WI38 (cell line): Measurements from ENCODE around the gene MYOCD.

Experiments used
- H3K4me3 ChIP-seq: 2 replicates; pipeline ENCODE4 v1.5.1; 2011; ENCODE audit warnings: low read depth, mild to moderate bottlenecking, control low read depth, low read length
- TF ChIP-seq, protein P1 (sequence below): IDR thresholded peaks from 2 replicates; pipeline ENCODE4 v1.5.1; 2012; ENCODE audit warnings: low read depth, mild to moderate bottlenecking, control low read depth, low read length

MYOCD gene

DNA sequence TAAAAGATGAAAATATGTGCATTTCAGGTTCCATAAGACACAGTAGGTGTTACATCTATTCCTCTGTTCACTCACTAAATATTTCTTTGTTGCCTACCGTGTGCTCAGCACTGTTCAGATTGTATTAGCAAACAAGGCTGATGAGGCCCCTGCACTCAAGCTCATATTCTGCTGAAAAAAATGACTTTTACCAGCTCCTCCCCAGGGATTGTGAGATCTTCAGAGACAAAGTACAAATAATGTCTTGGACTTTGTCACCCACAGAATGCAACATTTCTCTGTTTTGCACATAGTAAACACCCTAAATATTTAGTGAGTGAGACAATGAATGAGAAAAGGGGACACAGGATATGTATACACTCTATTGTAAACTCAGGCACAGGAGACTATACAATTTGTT lies 21.9 kb upstream of the MYOCD start:
- TF ChIP-seq, protein P1, sequence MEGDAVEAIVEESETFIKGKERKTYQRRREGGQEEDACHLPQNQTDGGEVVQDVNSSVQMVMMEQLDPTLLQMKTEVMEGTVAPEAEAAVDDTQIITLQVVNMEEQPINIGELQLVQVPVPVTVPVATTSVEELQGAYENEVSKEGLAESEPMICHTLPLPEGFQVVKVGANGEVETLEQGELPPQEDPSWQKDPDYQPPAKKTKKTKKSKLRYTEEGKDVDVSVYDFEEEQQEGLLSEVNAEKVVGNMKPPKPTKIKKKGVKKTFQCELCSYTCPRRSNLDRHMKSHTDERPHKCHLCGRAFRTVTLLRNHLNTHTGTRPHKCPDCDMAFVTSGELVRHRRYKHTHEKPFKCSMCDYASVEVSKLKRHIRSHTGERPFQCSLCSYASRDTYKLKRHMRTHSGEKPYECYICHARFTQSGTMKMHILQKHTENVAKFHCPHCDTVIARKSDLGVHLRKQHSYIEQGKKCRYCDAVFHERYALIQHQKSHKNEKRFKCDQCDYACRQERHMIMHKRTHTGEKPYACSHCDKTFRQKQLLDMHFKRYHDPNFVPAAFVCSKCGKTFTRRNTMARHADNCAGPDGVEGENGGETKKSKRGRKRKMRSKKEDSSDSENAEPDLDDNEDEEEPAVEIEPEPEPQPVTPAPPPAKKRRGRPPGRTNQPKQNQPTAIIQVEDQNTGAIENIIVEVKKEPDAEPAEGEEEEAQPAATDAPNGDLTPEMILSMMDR = no peak
- H3K4me3 ChIP-seq = no peak overlapping the region

DNA sequence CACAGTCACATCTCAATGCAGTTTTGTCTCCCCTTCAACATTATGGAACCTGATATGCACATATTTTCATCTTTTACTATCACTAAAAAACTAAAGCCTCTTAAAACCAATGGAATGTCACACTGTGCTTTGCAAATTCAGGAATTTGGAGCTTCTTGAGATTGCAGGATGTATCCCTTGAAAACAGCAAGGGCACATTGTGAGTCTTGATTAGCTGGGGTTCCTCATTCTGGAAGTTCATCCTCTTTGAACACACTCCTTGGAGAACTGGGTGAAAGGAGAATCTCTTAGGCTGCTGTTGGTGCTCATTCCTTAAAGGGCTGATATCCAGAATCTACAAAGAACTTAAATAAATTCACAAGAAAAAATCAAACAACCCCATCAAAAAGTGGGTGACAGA lies 21.1 kb upstream of the MYOCD start:
- H3K4me3 ChIP-seq = no peak overlapping the region

DNA sequence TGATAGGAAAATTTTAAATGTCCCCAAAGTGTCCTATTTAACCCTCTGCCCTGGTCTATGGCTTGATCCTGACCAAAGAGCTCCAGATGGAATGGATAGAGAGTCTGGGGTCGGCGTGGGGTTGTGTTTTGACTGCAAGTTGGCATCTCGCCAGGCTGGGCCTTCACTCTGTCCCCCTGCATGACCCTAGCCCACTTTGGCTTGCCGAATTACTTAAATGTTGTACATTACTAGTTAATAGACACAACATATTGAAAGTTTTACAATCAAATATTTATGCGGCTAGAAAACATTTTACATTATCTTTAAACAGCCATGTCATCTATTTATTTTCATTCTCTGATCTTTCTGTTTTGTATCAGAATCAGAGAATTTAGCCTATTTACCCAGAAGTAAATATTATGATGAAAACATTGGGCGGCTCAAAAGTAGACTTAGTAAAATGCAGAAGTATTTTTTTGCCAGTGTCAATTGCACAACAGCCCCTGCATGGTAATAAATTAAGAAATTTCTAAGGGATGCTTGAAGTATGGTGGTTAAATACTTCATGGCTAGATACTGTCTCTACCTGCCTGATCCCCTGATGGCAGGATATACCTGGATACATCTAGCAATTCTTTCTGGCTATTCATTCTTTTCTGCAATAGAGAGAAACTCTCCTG lies 18.8 kb upstream of the MYOCD start:
- no peak overlapping the region for H3K4me3 ChIP-seq
- TF ChIP-seq, protein P1 = no peak

More for the DNA sequence above, 21.1 kb upstream of the MYOCD start:
- TF ChIP-seq, protein P1 = no peak

DNA sequence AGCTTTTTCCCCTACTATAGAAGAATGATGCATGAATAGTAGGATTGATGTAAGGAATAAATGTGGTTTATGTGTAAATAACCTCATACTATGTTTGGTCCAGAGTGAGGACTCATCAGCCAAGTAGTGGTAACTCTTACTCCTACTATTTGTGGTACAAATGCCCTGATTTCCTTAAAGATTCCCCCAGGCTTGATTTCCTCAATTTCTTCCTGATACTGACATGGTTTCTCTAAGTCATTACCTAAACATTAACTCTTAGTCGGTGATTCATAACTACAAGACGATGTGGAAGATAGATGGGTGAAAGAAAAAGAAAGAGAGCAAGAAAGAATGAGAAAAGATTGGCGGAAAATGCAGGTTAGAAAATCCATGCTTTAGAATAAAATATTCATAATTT lies 17.2 kb upstream of the MYOCD start:
- TF ChIP-seq, protein P1 = no peak
- H3K4me3 ChIP-seq = no peak overlapping the region

DNA sequence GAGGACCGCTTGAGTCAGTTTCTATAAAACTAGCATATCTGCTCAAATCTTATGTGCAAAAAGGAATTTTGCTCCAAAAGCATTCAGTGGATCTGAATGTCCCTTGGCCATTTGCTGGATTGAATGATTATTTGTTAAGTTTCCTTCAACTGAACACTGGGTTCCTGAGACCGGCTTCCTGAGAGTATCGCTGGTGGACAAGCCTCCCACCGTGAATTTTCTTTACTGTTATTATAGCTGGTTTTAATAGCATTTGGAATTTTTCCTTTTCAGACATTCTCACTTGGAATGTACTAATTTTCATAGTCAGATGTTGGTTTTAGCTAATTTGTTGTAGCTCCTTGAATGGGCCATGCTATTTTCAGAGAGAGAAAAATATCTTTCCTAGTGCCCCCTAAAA lies 9.8 kb upstream of the MYOCD start:
- TF ChIP-seq, protein P1 = no peak
- no peak overlapping the region for H3K4me3 ChIP-seq

DNA sequence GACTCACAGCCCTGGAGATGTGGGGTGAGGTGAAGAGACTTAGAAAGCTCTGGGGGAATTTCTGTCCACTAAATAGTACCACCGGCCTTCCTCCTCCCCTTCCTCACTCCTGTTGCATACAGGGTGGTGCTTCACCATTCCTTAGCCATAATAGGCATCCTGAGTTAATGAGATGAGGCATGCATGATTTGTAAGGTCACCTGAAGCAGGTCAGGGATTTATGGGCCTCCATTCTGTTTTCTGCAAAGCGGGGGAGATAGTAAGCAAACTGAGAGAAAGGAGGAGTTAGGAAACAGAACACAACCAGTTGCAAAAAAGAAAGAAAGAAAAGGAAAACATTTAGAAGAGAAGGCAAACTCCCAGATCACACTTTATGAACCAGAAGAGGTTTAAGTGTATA lies 9.3 kb upstream of the MYOCD start:
- TF ChIP-seq, protein P1 = no peak
- no peak overlapping the region for H3K4me3 ChIP-seq

DNA sequence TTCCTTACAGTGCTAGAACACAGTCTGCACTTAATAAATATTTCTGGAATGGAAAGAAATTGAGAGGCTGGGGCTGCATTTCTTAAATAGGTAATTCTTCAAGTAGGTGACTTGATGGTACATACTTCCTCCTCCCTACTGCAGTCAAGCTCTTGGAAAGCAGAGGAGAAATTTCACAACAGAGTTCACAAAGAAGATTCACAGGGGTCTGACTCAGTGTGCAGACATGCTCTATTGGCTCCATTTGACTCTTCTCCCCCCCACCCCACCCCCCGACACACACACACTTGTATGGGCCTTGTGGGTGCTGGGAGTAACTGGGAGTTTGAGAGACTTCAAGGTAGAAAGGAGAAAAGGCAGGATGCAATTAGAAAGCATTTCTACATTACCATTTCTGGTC lies 6.2 kb upstream of the MYOCD start:
- TF ChIP-seq, protein P1 = no peak
- no peak overlapping the region for H3K4me3 ChIP-seq
